ENCODE measurements around the gene MTARC1.

- no peak for TF ChIP-seq CTCF (IDR thresholded peaks at IDR 0.05)
- TF ChIP-seq EP300 (IDR thresholded peaks at IDR 0.05): no peak
These were observed 44.2 kb upstream of the MTARC1 start for GRCh38 chr1:220742520-220742919.
